Measurements from ENCODE around the gene NAGLU.

NAGLU gene

DNA sequence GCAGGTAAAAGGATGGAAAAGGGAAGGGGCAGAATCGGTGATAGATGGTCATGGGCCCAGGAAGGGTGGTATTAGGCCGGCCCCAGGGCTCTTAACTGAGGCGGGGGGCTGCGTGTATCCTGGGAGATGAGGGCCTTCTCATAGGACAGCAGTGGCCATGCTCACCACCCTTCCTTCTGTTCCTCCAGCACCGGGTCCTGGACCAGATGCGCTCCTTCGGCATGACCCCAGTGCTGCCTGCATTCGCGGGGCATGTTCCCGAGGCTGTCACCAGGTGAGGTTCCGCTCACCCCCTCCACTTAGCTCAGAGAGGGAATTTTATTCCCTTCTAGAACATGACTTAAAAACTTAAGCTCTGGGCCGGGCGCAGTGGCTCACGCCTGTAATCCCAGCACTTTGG lies 2.4 kb downstream of the NAGLU start:
- no peak for TF ChIP-seq CTCF (IDR thresholded peaks at IDR 0.05)

- no peak for TF ChIP-seq CTCF (IDR thresholded peaks at IDR 0.05)
Observed at GRCh38 chr17:42541041-42541833, 5.2 kb downstream of the NAGLU start.

GRCh38 chr17:42543190-42544079 lies 7.4 kb downstream of the NAGLU start:
- TF ChIP-seq CTCF (IDR thresholded peaks at IDR 0.05), result no peak

- no peak for TF ChIP-seq CTCF (IDR thresholded peaks at IDR 0.05)
Observed at GRCh38 chr17:42544874-42545283, 8.8 kb downstream of the NAGLU start.

- TF ChIP-seq CTCF (IDR thresholded peaks at IDR 0.05), result no peak
Observed at GRCh38 chr17:42547001-42547461, 11.0 kb downstream of the NAGLU start.

DNA sequence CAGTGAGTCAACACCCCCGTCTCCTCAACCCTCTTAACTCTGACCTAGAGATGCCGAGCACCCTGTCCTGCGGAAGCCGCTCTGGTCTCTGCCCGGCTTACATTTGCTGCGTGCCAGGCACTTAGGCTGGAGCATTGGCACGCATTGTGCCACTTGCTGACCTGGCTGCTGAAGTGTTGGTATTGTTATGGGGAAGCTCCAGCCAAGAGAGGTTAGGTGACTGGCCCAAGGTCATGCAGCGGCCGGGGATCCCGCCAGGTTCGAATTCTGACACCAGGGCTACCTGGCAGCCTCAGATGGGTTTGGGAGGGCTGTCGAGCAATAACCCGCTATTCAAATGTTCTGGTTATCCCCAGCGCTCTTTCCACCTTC lies 11.6 kb downstream of the NAGLU start:
- TF ChIP-seq CTCF (IDR thresholded peaks at IDR 0.05), result no peak

DNA sequence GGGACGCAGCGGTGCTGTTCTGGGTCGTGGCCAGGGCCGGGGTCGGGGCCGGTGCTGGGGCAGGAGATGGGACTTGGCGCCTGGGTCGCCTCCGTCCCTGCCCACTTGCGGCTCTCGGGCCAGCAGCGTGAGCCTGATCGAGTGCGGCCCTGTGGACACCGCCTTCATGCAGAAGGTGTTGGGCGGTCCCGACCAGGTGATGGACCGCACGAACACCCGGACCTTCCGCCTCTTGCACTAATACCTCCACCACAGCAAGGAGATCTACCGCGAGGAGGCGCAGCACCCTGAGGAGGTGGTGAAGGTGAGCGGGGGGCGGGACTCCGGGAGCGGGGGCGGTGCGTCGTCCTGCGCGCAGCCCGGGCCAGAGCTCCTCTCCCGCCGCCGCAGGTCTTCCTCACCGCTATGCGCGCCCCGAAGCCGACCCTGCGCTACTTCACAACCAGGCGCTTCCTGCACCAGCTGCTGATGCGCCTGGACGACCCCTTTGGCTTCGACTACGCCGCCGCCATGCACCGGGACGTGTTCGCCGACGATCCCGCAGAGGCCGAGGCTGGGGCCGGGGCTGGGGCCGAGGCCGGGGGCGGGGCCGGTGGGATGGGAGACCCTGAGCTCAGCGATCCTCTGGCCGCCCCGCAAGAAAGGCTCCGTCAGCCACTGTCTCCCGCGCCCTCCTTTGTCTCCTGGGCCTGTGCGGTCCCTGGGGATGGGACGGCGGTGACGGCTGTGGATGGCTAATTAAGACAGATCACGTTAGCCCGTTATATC lies 12.2 kb downstream of the NAGLU start:
- TF ChIP-seq CTCF (IDR thresholded peaks at IDR 0.05), result no peak

All from LNCAP (cell line).